NCI-H2029 treated with DMSO at 0.1 percent for 48 hours (cell line): Measurements from ENCODE around the gene GRM4.
"Not testable (repeated sequence)": the region's sequence is repeated elsewhere in the genome, so short reads cannot be mapped to it uniquely, and the experiment has no call there.

Experiments
- DNase-seq: peaks from one replicate; lab custom pipeline; 2025; lab: John Stamatoyannopoulos, UW

The GRM4 gene

DNA sequence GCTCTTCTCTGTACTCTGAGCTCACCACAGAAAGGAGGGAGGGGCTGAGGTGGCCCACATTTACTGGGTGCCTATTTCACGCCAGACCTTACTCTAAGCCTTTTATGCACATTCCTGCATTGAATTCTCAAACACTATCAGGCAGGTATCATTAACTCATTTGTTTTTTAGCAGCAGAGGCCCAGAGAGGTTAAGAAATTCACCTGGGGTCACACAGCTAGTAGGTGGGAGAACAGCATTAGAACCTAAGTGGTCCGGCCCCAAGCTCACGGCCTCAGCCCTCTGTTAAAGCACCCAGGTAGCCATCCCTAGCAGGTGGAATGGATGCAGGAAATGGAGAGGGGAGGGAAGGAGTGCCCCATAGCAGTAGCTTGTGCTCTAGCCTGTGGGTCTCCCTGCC is 84.5 kb downstream of the GRM4 start:
- DNase-seq, result no peak

GRCh38 chr6:34059914-34060313 is 86.0 kb downstream of the GRM4 start:
- no peak for DNase-seq

GRCh38 chr6:34059136-34059731 is 86.7 kb downstream of the GRM4 start:
- no peak for DNase-seq

DNA sequence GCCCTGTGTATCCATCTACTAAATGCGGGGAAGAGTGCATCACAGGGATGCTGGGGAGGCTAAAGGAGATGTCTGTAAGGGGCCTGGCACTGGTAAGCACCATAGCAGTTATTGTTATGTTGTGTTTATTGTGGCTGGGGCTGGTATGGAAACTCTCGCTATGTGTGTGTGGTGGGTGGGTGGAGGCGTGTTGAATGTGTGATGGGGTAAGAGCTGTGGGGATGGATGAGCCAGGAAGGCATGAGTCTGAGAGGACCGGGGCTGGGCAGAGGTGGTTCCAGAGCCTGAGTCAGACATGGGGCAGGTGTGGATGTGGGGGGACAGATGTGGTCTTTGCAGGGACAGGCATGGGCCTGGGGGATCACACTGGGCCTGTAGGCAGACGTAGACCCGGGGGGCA is 88.1 kb downstream of the GRM4 start:
- DNase-seq, result no peak

GRCh38 chr6:34057191-34057590 is 88.7 kb downstream of the GRM4 start:
- no peak for DNase-seq

DNA sequence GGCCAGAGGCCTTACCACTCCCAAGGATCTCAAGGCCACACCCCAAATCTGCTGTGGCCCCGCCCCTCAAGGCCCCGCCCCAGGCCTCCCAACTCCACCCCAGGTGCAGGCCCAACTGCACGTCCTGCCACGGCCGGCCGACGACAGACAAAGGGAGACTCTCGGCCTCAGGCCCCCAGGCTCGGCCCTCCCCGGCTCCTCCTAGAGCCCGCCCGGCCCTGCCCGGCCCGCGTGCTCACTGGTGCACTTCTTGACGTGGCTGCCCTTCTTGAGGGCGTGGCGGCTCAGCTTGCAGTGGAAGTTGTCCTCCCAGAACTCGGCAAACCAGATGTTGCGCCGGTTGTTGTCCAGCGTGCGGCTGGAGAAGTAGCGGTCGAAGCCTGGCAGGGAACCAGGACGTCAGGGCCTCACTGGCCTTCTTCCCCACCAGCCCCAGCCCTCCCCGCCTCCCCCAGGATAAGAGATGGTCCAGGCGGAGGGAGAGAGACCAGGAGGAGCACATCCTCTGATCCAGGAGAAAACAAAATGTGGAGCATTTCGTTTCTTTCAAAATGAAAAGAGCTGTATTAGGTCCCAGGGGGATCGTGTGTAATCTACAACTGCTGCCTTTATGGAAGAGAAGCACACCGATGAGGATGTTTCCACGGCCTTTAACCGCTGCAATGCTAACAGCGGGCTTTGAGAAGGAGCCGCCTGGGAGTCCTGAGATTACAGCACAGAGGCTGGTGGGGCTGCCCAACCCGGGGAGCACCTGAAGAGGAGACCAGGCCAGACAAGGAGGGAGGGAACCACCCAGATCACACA is 89.4 kb downstream of the GRM4 start:
- DNase-seq, result no peak

- peak; percentile 24 for DNase-seq
Measured at GRCh38 chr6:34055223-34055933, 90.5 kb downstream of the GRM4 start.

DNA sequence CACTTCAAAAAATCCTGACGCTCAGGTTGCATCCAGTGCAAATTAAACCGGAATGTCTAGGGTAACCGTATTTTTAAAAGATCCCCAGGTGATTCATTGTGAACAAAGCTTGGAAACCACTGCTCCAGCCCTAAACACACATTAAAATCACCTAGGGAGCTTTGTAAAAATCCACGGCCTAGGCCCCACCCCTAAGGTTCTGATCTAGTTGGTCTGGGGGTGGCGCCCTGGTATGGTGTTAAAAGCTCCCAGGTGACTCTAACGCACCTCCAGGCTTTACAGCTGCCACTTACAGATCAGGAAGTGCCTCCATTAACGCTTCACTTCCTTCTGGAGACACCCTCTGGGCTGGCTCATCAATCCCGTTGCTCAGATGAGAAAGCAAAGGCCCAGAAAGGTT is 92.2 kb downstream of the GRM4 start:
- DNase-seq, result peak; percentile 55

GRCh38 chr6:34052918-34053608 is 92.8 kb downstream of the GRM4 start:
- no peak for DNase-seq

GRCh38 chr6:34052071-34052825 is 93.6 kb downstream of the GRM4 start:
- DNase-seq, result no peak

- DNase-seq, result no peak
Measured at GRCh38 chr6:34051331-34051919, 94.5 kb downstream of the GRM4 start.

DNA sequence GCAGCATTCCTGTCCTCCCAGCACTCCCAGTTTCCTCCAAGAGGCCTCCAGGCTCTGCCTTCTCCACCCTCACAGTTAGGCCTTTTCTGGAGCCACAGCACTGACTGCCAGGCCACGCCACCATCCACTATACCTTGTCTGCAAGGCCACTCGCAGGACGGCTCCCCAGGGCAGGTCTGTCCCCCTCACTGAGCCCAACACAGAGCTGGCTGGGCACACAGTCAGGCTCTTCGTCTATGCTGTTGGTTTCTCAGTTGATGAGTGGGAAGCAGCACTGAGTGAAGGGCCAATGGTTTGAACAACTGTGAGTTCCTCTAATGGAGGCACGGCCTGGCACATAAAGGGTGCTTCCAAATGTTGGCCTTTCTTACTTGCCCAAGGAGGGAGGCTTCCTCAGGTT is 95.2 kb downstream of the GRM4 start:
- DNase-seq, result no peak

DNA sequence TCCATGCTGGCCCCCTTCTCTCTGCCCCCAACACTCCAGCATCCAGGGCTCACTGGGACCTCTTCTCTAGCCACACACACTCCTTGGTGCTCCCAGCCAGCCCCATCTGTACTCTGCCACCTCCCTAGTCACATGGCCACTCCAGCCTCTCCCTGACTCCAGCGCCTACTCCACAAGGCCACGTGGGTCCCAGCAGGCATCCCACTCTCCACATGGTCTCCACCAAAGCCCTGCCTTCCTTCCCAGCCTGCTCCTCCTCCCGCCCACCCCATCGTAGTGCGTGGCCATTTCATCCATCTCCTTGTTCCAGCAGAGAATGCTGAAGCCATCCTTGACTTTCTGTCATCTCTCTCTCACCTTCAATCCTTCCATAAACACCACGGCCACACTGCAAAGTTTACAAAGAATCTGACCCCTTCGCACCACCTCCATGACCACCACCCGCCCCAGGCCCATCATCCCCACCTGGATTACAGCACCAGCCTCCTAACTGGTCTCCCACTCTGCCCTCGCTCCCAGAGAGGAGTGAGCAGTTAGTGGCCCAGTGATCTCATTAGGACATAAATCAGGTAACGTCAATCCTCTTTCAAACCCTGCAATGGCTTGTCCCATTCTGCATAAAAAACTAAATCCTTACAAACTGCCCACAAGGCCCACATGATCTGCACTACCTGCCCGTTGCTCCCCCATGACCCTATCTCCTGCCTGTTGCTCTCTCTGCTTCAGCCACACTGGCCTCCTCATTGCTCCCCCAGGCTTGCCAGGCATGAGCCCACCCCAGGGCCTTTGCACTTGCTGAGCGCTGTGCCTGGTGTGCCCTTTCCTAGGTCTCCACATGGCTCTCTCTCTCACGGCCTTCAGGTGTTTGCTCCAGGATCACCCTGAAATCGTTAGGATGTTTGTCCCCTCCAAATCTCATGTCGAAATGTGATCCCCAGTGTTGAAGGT is 96.2 kb downstream of the GRM4 start:
- DNase-seq, result no peak

DNA sequence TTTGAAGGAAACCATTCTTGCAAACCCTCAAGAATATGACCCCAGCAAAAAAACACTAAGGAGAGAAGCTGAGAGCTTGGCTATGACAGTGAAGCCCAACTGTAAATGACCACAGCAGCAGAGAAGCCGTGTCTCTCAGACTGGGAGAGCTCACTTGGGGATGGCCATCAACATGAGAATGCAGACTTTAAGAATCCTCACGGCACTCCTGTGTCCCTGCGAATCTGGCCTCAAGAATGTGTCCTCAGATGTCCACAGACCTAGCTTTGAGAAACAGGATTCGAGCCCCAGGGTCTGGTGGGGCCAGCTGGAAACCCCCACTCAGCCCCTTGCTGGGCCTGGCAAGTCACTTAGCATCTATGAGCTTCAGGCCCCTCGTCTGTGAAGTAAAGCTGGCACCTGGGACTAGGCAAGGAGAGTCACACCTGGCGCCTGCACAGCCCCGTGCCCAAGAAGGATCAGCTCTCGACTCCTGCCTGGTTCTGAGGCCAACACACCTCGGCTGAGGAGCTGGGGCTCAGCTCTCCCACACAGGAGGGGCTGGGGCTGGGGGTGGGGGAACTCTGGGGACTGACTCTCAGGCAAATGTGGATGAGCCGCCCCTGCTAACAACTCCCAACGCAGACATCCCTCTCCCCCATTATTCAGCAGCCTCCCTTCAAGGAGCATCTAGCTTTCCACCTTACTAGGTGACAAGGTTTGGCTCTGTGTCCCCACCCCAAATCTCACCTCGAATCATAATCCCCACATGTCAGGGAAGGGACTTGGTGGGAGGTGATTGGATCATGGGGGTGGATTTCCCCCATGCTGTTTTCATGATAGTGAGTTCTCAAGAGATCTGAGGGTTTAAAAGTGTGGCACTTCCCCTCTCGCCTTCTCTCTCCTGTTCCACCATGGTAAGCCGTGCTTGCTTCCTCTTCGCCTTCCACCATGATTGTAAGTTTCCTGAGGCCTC is 97.7 kb downstream of the GRM4 start:
- no peak for DNase-seq

GRCh38 chr6:34046617-34047016 is 99.3 kb downstream of the GRM4 start:
- DNase-seq, result no peak

DNA sequence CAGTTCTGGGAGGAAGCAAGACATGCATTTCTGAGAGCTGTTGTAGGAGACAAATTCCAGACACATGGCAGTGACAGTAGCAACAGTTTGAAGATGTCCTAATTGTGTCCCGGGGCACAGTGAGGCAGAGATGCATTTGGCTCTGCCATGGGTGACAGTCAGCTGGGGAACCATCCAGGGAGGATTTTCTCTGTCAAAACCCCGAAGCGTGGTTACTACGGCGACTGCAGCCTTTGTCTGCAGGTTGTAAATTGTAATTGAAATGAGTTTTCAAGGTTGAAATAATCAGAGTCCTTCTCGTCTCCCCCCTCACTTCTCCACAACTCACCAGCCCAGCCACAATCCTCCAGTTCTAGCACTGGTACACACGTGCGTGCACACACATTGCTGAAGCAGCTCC is 100.1 kb downstream of the GRM4 start:
- DNase-seq, result no peak

- no peak for DNase-seq
Measured at GRCh38 chr6:34044945-34045595, 100.8 kb downstream of the GRM4 start.

GRCh38 chr6:34043359-34043758 is 102.5 kb downstream of the GRM4 start:
- DNase-seq, result no peak

DNA sequence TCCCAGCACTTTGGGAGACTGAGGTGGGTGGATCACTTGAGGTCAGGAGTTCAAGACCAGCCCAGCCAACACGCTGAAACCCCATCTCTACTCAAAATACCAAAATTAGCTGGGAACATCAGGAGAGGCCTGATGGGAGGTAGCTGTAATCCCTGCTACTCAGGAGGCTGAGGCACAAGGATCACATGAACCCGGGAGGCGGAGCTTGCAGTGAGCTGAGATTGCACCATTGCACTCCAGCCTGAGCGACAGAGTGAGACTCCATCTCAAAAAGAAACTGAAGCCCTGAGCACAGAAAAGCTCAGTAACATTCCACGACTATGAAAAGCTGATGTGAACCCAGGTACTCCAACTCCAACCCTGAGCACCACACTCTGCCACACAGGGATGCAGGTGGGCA is 103.9 kb downstream of the GRM4 start:
- not testable (repeated sequence) for DNase-seq
